Brain microvascular endothelial cell (primary cell): Measurements from ENCODE around the gene SRP14.
"Not testable (repeated sequence)": the region's sequence is repeated elsewhere in the genome, so short reads cannot be mapped to it uniquely, and the experiment has no call there.

Source experiments
- DNase-seq: peaks from one replicate; pipeline ENCODE4 v3.0.0-alpha.2; 2020
- H3K27ac ChIP-seq: fragments of 250-450 bp; sonication (Bioruptor Pico); 2 replicates; pipeline ENCODE4 v1.5.1; 2020; ENCODE audit warnings: mild to moderate bottlenecking, moderate library complexity
- H3K27me3 ChIP-seq: fragments of 250-450 bp; sonication (Bioruptor Pico); replicated peaks from 2 replicates; pipeline ENCODE4 v1.5.1; 2020; ENCODE audit warnings: mild to moderate bottlenecking
- H3K36me3 ChIP-seq: fragments of 250-450 bp; sonication (Bioruptor Pico); replicated peaks from 2 replicates; pipeline ENCODE4 v1.5.1; 2020; ENCODE audit warnings: mild to moderate bottlenecking
- H3K4me3 ChIP-seq: 2 replicates; pipeline ENCODE4 v1.5.1; 2011; ENCODE audit warnings: low read depth, mild to moderate bottlenecking, control low read depth, low read length, moderate library complexity
- CTCF ChIP-seq: IDR thresholded peaks from 2 replicates; pipeline ENCODE4 v1.5.1; 2011; ENCODE audit warnings: low read depth, mild to moderate bottlenecking, moderate library complexity, low read length, control low read depth, inconsistent platforms; ENCODE audit errors: missing control alignments
- in situ Hi-C: cut with HindIII; loops from 2 replicates; pipeline ENCODE4 v1.10.0; 2017; ENCODE audit warnings: low sequenced_read_pairs, low pct_ligation_motif_present

SRP14 gene

GRCh38 chr15:39999538-40000200 lies 39.3 kb downstream of the SRP14 start:
- no peaks in the 10 kb centered on the region for H3K27me3 ChIP-seq
- peaks cover 46% of the 10 kb centered on the region for H3K36me3 ChIP-seq
- no peak for TF ChIP-seq CTCF
- DNase-seq: peak; percentile 33
- H3K27ac ChIP-seq: no peak overlapping the region
- H3K4me3 ChIP-seq: no peak overlapping the region
- in situ Hi-C loops: no loop called here

GRCh38 chr15:39998511-39999077 lies 40.4 kb downstream of the SRP14 start:
- no peak overlapping the region for H3K27ac ChIP-seq
- peaks cover 44% of the 10 kb centered on the region for H3K36me3 ChIP-seq
- in situ Hi-C loops: no loop called here
- no peak for TF ChIP-seq CTCF
- no peak for DNase-seq
- no peaks in the 10 kb centered on the region for H3K27me3 ChIP-seq
- no peak overlapping the region for H3K4me3 ChIP-seq

GRCh38 chr15:39997639-39998038 lies 41.3 kb downstream of the SRP14 start:
- Histone ChIP-seq H3K27ac (no peak overlapping the region), H3K4me3 (no peak overlapping the region), H3K36me3 (peaks cover 46% of the 10 kb centered on the region), H3K27me3 (no peaks in the 10 kb centered on the region)
- TF ChIP-seq CTCF: no peak
- in situ Hi-C loops: no loop called here
- DNase-seq: no peak

- DNase-seq: no peak
- TF ChIP-seq CTCF: no peak
- in situ Hi-C loops: no loop called here
- Histone ChIP-seq H3K36me3 (peaks cover 47% of the 10 kb centered on the region), H3K27ac (no peak overlapping the region), H3K27me3 (no peaks in the 10 kb centered on the region), H3K4me3 (no peak overlapping the region)
These were observed 42.0 kb downstream of the SRP14 start for GRCh38 chr15:39997031-39997430.

- H3K27ac ChIP-seq, DNase-seq, H3K27me3 ChIP-seq, in situ Hi-C loops, H3K4me3 ChIP-seq: not testable (repeated sequence)
- H3K36me3 ChIP-seq: peaks cover 50% of the 10 kb centered on the region
These were observed 42.8 kb downstream of the SRP14 start for GRCh38 chr15:39996228-39996627.

- peaks cover 69% of the 10 kb centered on the region for H3K36me3 ChIP-seq
- H3K4me3 ChIP-seq, H3K27ac ChIP-seq, in situ Hi-C loops, H3K27me3 ChIP-seq, DNase-seq: not testable (repeated sequence)
These were observed 46.0 kb downstream of the SRP14 start for GRCh38 chr15:39992953-39993352.

- Histone ChIP-seq H3K36me3 (peaks cover 74% of the 10 kb centered on the region), H3K27ac (no peak overlapping the region), H3K4me3 (no peak overlapping the region), H3K27me3 (no peaks in the 10 kb centered on the region)
- in situ Hi-C loops: no loop called here
- no peak for DNase-seq
- TF ChIP-seq CTCF: no peak
These were observed 48.3 kb downstream of the SRP14 start for GRCh38 chr15:39990706-39991105.
